Measurements from ENCODE around the gene NHLRC3.

DNA sequence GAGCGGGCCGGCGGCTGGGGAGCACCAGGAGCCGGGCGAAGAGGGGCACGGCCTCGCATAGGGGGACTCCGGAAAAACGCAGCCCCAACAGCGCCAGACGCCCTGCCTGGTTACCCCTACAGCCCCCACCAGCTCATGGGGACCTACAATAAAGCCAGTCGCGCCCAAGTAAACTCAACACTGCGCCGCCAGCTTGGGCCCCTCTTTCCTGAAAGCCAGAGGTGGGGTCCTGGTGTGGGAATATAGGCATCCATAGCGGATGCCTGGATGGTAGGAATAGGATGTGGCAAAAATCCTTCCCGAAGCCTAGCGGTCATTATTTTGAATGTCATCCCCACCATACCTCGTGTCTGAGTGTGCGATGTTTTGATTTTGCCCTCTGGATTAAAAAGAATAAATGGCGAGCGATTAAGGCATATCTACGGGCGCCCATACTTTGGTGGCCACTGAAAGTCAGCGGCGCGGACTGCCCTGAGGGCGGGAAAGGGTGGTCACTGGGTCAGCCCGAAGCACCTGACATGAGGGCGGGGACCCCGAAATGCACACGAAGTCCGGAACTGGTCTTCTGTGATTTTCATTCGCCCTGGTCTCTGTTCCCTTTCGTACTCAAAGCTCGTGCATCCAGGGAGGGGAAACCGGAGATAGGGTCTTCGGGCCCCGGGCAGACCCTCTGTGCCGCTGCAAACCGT, at the start of gene NHLRC3, which contains the start of gene PROSER1:
- TF ChIP-seq, protein P1, sequence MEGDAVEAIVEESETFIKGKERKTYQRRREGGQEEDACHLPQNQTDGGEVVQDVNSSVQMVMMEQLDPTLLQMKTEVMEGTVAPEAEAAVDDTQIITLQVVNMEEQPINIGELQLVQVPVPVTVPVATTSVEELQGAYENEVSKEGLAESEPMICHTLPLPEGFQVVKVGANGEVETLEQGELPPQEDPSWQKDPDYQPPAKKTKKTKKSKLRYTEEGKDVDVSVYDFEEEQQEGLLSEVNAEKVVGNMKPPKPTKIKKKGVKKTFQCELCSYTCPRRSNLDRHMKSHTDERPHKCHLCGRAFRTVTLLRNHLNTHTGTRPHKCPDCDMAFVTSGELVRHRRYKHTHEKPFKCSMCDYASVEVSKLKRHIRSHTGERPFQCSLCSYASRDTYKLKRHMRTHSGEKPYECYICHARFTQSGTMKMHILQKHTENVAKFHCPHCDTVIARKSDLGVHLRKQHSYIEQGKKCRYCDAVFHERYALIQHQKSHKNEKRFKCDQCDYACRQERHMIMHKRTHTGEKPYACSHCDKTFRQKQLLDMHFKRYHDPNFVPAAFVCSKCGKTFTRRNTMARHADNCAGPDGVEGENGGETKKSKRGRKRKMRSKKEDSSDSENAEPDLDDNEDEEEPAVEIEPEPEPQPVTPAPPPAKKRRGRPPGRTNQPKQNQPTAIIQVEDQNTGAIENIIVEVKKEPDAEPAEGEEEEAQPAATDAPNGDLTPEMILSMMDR (conservative IDR thresholded peaks at IDR 0.05), result no peak
- TF ChIP-seq ZFX (IDR thresholded peaks at IDR 0.05), result peak; percentile 81

Data from C4-2B (cell line).